Glutamatergic neuron (in vitro differentiated cells): ENCODE data around the gene AFF3. TPM values are rescaled to one million over a fixed set of nuclear protein-coding genes. Genes with fewer than 3 reads are reported as not detected.

Experiments used
- DNase-seq: peaks from one replicate; pipeline ENCODE4 v3.0.0; 2022
- H3K27ac Mint-ChIP-seq: one replicate; pipeline ENCODE4 v1.8.0; 2020; ENCODE audit warnings: mild to moderate bottlenecking, mixed read lengths, inconsistent platforms; ENCODE audit not compliant: unreplicated experiment
- H3K27me3 Mint-ChIP-seq: one replicate; pipeline ENCODE4 v1.8.0; 2020; ENCODE audit warnings: mild to moderate bottlenecking, moderate library complexity, mixed read lengths, inconsistent platforms; ENCODE audit not compliant: unreplicated experiment
- H3K36me3 Mint-ChIP-seq: one replicate; pipeline ENCODE4 v1.8.0; 2020; ENCODE audit warnings: mild to moderate bottlenecking, mixed read lengths, inconsistent platforms; ENCODE audit not compliant: unreplicated experiment
- H3K4me1 Mint-ChIP-seq: one replicate; pipeline ENCODE4 v1.8.0; 2020; ENCODE audit warnings: mild to moderate bottlenecking, low read depth, mixed read lengths, inconsistent platforms; ENCODE audit not compliant: unreplicated experiment
- H3K4me3 Mint-ChIP-seq: one replicate; pipeline ENCODE4 v1.8.0; 2020; ENCODE audit warnings: mild to moderate bottlenecking, mixed read lengths, inconsistent platforms; ENCODE audit not compliant: unreplicated experiment
- H3K9me3 Mint-ChIP-seq: one replicate; pipeline ENCODE4 v1.8.0; 2020; ENCODE audit warnings: mild to moderate bottlenecking, moderate library complexity, mixed read lengths, inconsistent platforms; ENCODE audit not compliant: unreplicated experiment
- total RNA-seq: library from RNA; stranded (reverse); fragmentation: NEBNext Ultra II Directional; extraction: Animal tissue kit (Norgen Biotek cat#: 25700); gene quantifications from one replicate; pipeline ENCODE4 v1.2.1, GENCODE V29; 2021; ENCODE audit not compliant: unreplicated experiment
- TF ChIP-seq, protein P1 (sequence below): fragments of 200-600 bp; sonication (generic); IDR thresholded peaks from one replicate; pipeline ENCODE4 v1.5.0; 2021; ENCODE audit not compliant: partially characterized antibody, unreplicated experiment

AFF3 gene
- total RNA-seq, 1 donor from 2014 or later = 125 TPM

DNA sequence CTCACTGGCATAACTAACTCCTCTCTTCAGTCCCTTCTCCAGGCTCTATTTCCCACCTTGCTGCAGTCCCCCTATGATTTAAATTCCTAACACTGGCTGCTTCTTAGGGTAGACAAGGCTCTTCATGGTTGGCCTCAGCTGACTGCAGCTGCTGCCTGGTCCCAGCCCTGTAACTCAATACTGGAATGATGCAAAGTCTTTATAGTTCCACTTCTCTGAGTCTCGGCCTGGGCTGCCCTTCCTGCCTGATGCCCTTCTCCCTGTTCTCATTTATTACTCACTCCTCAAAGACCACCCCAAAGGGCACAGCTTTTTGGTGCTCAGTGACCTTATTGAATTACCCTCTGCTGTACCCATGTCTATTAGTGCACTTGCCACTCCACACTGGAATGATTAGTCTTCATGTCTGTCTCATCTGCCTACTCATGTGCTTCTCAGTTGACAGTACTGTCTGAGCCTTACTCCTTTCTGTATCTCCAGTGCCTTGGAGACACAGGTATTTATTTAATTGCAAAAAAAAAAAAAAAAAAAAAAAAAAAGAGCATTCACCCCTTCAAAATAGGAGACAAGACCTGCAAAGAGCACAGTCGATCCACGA, 453.1 kb downstream of the AFF3 start:
- DNase-seq = no peak
- Mint-ChIP-seq H3K9me3 (peaks cover 8% of the 10 kb centered on the region), H3K27me3 (peaks cover 9% of the 10 kb centered on the region), H3K27ac (peak overlapping the region; percentile 7), H3K4me1 (peaks cover 17% of the 10 kb centered on the region), H3K36me3 (no peaks in the 10 kb centered on the region), H3K4me3 (no peak overlapping the region)
- TF ChIP-seq, protein P1, sequence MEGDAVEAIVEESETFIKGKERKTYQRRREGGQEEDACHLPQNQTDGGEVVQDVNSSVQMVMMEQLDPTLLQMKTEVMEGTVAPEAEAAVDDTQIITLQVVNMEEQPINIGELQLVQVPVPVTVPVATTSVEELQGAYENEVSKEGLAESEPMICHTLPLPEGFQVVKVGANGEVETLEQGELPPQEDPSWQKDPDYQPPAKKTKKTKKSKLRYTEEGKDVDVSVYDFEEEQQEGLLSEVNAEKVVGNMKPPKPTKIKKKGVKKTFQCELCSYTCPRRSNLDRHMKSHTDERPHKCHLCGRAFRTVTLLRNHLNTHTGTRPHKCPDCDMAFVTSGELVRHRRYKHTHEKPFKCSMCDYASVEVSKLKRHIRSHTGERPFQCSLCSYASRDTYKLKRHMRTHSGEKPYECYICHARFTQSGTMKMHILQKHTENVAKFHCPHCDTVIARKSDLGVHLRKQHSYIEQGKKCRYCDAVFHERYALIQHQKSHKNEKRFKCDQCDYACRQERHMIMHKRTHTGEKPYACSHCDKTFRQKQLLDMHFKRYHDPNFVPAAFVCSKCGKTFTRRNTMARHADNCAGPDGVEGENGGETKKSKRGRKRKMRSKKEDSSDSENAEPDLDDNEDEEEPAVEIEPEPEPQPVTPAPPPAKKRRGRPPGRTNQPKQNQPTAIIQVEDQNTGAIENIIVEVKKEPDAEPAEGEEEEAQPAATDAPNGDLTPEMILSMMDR = no peak

DNA sequence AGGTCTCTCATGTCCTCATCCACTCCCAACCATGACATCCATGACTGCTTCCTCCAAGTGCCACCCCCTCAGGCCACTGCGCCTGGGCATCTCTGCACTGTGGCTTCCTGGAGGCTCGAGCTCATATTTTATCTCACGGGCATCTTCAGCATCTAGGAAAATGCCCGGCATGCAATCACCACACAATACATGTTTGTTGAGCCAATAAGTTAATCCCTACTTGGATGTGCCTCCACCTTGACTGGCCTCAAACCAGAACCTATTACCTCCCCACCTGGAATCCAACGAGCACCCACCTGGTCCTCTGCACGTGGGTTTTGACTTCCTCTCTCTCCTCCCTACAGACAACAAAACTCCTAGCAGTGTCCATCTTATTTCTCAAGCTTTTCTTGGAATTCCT, 453.7 kb downstream of the AFF3 start:
- Mint-ChIP-seq H3K36me3 (no peaks in the 10 kb centered on the region), H3K4me1 (peaks cover 22% of the 10 kb centered on the region), H3K27ac (no peak overlapping the region), H3K4me3 (no peak overlapping the region), H3K27me3 (peaks cover 9% of the 10 kb centered on the region), H3K9me3 (peaks cover 8% of the 10 kb centered on the region)
- TF ChIP-seq, protein P1 = no peak
- no peak for DNase-seq

DNA sequence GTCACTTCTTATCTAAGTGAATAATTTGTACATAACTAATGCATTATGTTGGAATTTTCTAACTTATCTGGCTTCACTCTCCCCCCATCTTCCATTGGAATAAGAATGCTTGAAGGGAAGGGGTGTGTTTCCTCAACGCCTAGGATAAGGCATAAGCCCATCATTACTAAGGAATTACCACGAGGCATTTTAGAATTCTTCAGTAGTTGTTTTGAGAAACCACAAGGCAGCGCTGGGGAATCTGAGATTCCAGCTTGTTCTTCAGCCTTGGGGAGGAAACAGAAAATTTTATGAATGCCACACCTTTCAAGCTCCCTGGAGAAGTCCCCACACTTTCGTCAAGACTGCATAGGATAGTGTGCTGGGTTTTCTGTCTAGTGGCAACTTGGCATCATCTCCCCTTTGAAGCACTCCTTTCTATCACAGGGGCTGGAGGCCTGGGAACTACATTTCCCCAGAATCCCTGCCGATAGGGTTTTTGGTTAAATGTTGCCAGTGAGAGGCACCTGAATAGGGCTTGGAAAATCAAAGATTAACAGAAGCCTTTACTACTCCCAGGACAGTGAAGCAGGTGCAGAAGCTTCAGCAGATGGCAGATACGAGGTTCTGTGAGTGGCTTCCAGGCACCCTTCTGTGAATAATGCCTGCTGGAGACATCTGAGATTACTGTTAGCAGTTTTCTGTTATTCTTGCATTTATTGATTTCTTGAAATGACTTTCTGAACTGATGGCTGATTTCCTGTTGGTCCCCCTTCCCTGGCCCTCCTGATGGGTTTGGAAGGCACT, 459.9 kb downstream of the AFF3 start:
- peaks cover 34% of the 10 kb centered on the region for H3K4me1 Mint-ChIP-seq
- H3K27ac Mint-ChIP-seq = peak overlapping the region; percentile 95

DNA sequence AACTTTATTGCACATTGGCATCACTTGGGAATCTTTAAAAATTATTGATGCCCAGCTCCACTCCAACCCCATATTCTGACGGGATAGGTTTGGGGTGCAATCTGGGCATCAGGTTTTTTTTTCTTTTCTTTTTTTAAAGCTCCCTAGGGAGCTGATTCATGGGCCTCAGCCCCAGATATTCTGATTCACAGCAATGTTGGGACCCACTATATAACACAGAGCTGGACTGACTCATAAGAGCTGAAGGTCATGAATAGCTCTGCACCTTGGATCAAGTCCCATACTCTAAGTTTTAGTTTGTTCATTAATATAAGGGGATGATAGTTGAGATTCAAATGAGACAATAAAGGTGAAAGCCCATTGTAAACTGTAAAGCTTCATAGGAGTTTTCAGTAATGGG, 461.4 kb downstream of the AFF3 start:
- TF ChIP-seq, protein P1 = no peak
- peaks cover 42% of the 10 kb centered on the region for H3K4me1 Mint-ChIP-seq
- H3K27ac Mint-ChIP-seq = no peak overlapping the region
- H3K27me3 Mint-ChIP-seq = peaks cover 9% of the 10 kb centered on the region
- H3K9me3 Mint-ChIP-seq = peaks cover 23% of the 10 kb centered on the region
- no peak overlapping the region for H3K4me3 Mint-ChIP-seq
- DNase-seq = no peak
- H3K36me3 Mint-ChIP-seq = no peaks in the 10 kb centered on the region

More for the DNA sequence above, 459.9 kb downstream of the AFF3 start:
- Mint-ChIP-seq H3K27me3 (peaks cover 9% of the 10 kb centered on the region), H3K36me3 (no peaks in the 10 kb centered on the region), H3K4me3 (peak overlapping the region; percentile 67), H3K9me3 (peaks cover 25% of the 10 kb centered on the region)
- TF ChIP-seq, protein P1 = no peak
- peak; percentile 64 for DNase-seq

DNA sequence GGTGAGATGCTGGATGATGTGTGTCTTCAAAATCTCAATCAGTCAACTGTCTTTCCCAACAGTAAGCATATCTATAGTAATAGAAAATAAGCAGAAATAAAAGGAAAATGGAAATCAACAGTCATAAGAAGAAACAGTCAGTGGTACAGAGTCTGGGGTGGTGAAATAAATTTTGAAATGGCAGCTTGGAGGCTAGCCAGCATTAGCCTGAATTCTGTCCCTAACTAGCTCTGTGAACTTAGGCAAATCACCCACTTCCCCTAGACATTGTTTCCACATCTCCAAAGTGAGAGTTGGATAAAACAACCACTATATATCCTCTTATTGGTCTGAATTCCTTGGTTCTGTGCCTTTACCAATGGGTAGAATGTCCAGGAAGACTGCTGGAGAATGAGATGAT, 462.9 kb downstream of the AFF3 start:
- DNase-seq = no peak
- Mint-ChIP-seq H3K4me3 (no peak overlapping the region), H3K4me1 (peaks cover 45% of the 10 kb centered on the region)

More for the DNA sequence above, 462.9 kb downstream of the AFF3 start:
- Mint-ChIP-seq H3K27me3 (peaks cover 13% of the 10 kb centered on the region), H3K27ac (no peak overlapping the region), H3K9me3 (peaks cover 21% of the 10 kb centered on the region), H3K36me3 (no peaks in the 10 kb centered on the region)
- TF ChIP-seq, protein P1 = no peak
